Stimulated activated CD8-positive, alpha-beta memory T cell treated with anti-CD3 and anti-CD28 coated beads, Interleukin-15, amount 100 ng/mL, for 48 hours (primary cell): Measurements from ENCODE around the gene SERPINA12.
"Not testable (repeated sequence)": the region's sequence is repeated elsewhere in the genome, so short reads cannot be mapped to it uniquely, and the experiment has no call there.

Experiments
- DNase-seq, 2 donors: peaks; one replicate each; pipeline ENCODE4 v3.0.0-alpha.2; 2020; ENCODE audit warnings: low read depth in 2 of 2

The SERPINA12 gene

DNA sequence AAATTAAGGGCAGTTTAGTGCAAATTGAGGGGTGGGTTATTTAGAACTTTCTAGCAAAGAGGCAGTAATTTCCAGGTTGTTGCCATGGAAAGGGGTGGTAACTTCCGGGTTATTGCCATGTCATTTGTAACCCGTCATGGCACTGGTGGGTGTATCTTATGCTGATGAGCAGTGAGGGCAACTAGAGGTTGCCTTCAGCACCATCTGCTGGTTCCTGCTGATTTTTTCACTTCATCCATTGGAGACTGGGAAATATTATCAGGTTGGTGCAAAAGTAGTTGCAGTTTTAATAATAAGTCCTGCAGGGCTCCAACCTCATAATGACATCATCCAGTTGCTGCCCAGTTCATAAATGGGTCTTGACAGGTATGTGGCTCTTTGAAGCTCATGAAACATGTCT is 27.6 kb upstream of the SERPINA12 start:
- DNase-seq, result no peak

DNA sequence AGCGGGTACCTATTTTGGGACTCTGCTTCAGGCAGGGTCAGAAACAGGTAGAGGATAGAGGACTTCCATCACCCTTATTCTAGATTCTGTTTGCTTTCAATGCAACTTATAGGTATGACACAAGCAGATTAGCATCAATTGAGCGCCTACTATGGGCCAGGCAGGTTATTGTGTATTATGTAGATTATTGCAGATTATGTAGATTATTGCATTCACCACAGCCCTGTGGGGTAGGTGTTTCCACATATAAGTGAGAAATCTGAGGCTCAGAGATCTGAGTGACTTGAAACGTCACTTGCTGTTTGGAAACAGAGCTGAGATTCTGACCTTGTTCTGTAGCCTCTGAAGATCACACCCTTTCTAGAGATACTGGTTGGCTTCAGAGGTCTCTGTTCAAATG is 26.2 kb upstream of the SERPINA12 start:
- no peak for DNase-seq

DNA sequence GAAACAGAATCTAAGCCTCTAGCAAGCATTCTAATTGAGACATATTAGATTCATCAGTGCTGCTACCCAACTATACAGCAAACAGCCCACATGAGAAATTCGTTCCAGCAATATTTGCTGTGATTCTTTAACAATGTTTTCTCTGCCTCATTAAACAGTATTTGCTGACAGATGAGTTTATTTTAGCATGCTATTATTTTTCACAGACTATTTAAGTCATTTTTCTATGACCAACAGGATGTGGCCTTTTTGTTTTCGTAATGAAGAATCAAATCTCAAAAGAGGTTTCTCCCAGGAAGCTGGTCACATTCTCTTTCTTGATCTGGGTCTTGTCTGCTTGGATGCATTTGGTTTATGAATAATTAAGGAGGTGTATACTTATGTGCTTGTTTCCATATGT is 23.2 kb upstream of the SERPINA12 start:
- no peak for DNase-seq

DNA sequence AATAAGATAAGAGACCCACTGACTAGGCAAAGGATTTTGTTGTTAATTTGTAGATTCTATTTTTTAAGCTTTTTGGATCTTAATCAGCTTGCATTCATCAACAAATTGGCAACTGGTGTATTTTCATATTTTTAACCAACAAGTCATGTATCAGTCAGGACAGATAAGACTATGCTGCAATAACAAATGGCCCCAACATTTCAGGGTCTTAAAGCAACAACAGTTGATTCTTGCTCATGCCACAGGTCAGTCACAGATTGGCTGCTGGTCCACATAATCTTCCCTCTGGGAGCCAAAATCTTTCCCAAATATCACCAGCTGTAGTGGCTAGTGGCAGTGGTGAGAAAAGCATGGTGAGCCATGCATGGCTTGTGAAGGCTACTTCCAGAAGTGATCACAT is 21.9 kb upstream of the SERPINA12 start:
- DNase-seq, result no peak

DNA sequence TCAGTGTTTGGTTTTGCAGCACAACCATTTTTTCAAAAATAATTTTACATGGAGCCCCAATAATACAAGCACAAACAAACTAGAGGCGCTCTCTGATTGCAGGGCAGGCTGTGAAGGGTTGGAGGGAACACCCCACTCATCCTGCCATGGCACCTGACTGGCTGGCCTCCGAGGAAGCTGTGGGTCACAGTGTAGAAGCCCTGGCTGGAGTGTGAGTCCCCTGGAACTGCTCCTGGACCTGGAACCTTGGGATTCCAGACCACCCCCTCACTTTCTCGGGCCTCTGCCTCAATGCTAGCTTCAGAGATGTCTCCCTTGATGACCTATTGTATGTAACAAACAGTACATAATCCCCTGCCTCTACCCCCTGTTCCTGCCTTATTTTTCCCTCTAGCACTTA is 14.8 kb upstream of the SERPINA12 start:
- no peak for DNase-seq

DNA sequence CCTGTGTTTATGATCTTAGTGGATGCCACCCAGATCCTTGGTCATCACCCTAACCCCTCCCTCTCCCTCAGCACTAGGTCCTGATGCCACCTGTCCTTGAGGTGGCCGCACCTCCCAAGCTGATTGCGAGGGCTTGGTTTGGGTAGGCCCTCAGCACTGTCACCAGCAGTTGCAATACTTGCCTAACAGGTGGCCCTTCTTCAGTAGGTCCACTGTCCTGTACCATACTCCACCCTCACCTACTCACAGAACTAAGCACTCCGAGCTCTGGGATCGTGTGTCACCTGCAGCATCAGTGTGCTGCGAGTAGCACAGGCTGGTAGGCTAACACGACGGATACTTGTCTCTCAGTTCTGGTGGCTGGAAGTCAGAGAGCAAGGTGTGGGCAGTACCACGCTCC is 14.0 kb upstream of the SERPINA12 start:
- no peak for DNase-seq

DNA sequence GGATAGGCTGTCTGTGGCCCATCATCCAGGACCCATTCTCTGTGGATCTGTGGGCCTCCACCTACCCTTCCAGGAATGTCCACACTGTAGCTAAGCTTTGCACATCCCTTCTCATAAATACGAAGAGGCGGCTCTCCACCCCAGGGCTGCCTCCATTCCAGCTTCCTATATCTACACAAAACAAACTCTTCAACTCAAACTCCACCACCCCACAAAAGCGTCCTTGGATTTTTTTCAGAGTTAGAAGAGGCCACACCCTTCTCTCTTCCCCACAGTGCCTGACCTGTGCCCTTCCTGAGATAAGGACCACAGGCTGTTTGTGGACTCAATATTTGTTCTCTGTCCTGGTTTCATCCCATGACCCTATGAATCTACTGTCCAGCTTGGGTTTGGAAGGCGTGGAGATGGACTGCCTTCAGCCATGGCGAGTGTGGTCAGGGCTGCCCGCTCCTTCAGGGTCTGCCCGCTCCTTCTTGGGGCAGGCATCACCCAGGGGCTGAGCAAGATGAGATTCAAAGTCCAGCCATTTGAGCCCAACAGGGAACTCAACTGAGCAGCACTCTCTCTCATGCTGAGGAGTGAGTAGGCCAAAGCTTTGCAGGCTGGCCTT is 13.0 kb upstream of the SERPINA12 start:
- no peak for DNase-seq

DNA sequence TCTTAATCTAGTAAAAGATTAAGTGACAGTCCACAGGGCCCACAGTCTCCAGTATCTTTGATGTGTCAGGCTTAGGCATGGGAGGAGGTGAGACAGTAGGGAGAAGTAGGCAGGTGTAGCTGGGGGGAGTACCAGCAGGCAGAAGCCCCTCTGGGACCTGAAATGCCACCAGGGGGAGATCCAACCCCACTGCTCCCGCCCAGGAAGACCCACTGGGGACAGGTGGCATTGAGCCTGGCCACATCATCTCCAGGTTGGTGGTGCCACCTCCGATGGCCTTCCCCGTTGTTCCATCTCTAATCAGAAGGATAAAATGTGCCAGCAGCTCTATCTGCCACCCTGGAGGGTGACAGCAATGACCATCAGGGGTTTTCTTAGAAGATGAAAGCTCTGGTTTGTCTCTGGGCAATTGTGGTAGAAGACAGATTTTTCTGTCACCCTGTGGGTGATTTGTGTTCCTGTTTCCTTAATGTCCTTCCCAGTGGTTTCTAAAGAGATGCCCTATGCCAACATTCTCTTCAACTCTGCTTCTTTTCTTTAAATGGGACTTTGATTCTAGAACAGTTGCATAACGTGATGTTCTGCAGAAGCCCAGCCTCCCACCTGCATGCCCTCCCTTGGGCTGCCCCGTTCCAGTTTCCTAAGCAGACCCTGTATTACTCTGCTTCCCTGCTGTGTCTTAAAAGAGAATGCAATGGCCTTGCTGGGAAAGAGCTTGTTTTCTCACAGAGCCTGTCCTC is 12.3 kb upstream of the SERPINA12 start:
- no peak for DNase-seq

DNA sequence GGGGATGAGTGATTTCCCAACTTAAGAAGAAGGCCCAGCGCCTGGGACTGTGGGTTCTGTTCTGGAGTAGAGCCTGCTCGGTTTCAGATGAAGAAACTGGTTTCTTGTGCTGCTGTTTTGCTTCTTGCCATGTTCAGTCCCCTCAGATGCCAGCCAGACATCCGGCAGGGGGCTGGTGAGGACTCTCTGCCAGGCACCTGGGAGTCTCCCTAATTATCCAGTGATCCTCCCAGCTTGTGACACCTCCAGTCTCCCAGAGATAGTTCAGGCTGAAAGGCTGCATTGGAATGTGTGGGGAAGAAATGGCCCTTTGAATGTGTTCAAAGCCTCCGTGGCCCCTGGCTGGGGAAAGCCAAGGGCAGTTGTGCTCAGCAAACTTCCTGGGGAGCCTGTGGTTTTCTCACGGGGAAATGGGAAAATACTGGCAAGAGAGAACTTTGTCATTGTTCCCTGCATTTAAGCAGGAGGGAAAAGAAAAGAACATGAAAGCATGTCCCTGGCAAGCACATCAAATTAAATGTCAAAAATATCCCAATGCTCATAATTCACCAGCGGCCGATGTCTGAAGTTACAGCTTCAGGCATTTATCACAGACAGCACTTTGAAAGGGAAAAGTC is 8.5 kb upstream of the SERPINA12 start:
- DNase-seq, result no peak

DNA sequence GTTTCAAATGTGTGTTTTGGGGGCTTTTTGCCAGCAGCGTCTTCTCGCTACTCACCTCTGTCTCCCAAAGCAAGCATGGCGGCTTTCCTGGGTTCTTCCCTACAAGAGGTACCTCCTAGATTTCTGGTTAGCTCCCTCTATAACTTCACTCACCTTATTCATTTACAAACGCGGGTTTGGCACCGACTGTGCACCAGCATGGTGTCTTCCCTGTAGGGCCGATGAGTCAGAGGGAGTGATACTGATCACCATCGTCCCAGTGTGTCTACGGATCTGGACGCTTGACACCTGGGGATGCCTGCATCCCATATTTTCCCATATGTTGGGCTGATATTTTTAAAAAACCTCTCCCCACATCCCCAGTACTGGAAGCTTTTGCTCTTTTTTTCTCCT is 8.0 kb upstream of the SERPINA12 start:
- no peak for DNase-seq

DNA sequence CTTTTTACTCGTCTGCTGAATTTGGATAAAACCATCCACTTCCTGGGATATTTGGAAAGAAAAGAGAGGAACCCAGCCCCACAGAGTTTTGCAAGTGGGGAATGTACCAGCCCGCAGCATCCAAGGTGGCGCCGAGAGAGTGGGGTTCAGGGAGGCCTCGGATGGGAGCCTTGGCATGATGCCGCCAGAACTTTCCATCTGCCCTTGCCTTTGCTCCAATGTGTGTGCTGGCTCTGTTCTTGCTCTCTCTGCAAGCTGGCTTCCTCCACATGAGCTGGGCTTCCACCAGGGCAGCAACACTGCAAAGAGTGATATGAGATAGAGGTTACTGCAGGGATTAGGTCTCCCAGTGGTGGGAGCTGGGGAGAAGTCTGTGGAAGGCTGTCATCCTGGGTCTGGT is 6.6 kb upstream of the SERPINA12 start:
- DNase-seq, result no peak

DNA sequence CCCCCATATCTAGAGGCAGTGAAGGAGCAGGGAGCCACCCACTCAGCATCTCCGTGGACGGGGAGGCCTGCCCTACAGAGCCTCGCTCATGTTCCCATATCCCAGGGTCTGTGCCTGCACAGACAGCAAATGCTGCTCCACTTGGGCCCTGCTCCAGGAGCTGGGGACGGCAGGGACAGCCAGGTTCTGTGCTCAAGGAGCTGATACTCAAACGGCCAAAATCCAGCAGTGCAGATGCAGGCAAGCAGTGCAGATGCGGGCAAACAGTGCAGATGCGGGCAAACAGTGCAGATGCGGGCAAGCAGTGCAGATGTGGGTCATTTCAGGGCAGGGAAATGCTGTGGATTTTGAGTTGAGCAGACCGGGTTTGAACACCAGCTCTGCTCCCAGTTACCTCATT is 6.2 kb upstream of the SERPINA12 start:
- no peak for DNase-seq

DNA sequence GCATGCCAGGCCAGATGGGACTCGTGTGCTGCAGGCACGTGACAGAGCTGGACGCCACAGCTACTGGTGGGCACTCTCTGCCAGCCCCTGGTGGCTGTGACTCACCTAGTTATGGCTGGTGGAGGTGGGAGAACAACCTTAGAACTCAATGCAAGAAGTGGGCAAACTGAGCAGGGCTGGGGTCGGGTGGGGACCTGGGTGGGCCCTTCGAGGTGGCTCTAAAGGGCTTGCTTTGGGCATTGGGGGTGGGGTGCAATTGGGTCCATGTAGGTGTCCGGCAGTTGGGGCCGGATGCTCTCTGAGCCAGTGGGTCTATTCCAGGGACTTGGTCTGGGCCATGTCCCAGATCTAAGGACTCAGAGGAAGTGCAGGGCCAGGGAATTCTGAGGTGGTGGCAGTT is 5.1 kb upstream of the SERPINA12 start:
- no peak for DNase-seq

DNA sequence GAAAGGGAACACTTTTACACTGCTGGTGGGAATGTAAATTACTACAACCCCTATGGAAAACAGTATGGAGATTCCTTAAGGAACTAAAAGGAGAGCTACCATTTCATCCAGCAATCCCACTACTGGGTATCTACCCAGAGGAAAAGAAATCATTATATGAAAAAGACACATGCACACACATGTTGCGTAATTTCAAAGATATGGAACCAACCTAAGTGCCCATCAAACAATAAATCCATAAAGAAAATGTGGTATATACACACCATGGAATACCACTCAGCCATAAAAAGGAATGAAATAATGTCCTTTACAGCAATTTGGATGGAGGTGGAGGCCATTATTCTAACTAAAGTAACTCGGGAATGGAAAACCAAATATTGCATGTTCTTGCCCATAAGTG is 1.2 kb upstream of the SERPINA12 start:
- DNase-seq, result not testable (repeated sequence)

DNA sequence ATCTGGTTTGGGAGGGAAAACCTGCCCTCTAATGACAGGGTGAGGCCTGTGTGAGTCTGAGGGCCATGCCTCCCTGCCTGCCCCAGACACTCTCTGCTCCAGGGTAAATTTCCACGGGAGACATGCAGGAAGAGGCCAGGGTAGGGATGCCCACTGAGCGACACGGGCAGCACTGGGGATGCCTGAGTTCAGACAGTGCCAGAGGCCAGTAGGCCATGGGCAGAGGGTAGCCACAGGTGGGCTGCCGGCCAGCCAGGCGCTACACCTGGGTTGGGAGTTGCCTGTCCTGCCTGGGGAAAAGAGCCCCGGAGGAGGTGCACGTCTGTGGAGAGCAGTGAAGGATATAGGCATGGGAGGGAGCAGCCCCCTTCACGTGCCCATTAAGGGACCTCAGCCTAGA is 3.6 kb downstream of the SERPINA12 start:
- DNase-seq, result no peak

DNA sequence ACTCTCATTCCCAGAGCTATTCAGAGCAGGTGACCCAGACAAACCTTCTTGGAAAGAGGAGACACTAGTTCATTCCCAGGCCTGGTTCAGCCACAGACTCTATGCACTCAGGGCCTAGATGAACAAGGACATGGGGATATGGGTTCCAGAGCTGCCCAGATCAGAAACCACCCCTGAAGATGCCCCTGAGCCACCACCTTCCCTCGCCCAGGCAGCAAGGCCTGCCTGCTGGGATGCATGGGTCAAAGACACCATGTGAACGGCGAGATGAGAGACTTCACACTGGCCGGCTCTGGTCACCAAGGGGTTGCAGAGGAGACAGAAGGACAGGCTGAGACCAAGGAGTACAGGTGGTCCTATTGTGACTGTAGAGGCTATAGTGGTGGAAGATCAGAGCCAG is 4.1 kb downstream of the SERPINA12 start:
- no peak for DNase-seq

DNA sequence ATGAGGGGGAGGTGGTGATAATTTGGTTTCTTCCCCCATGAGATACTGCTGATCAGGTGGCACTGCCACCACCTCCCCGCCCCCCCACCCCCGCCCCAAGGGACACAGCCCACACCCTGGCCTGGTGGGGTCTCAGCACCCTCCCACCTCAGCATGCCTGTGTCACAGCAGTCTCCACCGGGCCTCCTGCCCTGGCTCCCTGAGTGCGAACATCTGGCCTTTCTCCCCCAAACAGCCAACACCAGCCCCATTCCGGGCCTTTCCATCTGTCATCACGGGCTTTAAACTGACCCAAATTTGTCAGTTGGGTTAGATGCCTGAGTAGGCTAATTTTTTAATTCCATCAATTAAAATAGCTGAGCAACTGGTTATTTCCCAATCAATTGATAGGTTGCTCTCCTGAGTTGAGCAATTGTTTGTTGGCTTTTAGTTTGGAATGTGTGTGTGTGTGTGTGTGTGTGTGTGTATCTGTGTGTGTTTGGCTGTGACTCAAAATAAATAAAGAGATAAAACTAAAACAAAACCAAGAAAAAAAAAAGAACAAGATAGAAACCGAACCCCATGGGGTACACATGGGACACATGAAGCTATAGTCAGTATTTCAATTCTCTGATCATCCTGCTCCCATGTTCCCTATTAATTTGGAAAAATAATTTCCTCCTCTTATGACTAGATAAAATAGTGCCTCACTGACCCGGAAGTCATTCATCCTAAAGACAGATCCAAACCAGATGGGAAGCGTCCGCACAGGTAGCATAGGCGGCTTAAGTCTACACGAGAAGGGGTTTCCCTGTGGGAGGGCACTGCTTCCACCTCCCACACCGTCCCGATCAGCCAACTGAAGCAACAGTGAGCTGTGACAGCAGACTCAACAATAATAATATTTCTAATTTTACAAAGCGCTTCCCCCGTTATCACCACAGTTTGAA is 7.4 kb downstream of the SERPINA12 start:
- no peak for DNase-seq

DNA sequence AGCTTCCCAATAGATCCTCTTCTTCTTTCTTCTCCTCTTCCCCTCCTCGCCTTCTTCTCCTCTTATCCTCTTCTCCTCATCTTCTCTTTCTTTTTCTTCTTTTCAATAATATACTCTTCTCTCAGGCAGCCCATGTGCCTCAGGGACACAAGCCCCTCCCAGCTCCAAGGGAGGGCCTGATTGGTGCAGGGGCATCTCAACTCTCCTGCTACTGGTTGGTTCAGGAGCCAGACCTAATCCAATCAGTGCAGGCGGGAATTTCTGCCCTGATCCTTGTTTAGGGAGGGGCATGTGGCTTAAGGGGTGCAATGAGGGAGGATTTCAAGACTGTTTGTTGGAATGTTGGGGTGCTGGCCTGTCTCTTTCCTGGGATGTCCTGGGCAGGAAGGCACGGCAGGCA is 9.0 kb downstream of the SERPINA12 start:
- DNase-seq, result no peak

DNA sequence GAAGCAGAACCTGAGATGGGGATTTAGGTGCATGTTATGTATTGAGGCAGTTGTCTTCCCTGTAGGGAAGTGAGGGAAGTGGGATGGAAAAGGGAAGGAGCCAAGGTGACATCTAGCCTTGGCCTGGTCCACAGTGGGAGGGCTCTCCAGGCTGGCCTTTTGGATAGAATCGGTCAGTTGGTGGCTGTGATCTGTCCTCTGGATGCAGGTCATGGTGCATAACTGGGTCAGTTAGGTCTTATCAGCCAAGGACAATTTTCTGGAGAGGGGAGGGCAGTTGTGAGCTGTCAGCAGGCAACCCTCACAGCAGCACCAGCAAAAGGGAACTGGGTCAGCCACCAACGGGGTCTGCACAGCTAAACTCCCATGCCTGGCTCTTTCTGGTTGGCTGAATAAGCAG is 9.6 kb downstream of the SERPINA12 start:
- no peak for DNase-seq

DNA sequence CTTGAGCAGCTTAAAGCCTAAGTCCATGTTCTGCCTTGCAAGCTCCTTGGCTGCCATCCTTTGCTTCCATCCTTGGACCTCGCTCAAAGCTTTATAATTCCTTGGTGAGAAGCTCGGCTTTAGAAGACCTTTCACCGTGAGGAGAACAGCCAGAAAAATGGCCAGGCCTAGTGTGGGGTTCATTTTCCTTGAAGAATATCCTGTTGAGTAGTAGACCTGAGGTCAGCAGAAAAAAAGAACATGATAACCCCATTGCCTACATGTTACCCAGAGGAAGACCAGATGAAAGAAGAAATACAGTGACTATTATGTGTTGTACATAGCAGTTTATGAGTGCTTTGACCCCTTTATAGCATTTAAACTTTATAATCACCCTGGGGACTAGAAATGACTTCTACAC is 11.1 kb downstream of the SERPINA12 start:
- DNase-seq, result no peak

DNA sequence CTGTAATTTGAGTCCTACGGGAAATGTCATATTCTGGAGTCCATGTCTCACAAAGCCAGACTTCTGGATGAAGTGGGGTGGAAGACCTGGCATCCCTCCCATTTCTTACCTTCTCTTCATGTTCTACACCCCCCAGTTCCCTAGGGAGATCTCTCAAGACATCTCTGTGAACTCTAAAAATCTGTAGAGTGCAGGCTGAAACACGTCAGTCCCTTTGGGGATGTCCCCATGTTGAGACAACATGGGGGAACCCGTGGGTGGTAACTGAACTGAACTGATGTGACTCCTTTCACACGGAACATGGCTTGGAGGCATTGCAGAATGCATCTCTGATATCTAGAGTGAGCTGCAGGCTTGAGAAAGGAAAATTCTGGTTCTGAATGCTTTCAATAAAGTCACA is 15.2 kb downstream of the SERPINA12 start:
- DNase-seq, result no peak

DNA sequence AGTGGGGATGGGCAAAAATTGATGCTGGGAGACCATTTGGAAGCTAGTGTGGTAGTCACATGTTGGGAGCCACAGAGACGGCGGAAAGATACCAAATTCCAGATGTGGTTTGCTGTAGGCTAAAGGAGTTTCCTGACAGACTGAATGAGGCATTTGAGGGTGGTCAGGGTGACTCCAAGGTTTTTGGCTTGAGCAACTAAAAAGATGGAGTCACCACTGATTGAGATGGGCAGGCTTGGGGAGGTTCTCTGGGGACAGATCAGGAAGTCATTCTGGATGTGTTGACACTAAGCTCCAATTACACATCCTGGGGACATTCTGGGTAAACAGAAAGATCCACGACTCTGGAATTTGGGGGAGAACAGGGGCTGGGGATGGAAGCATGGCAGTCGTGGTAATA is 17.8 kb downstream of the SERPINA12 start:
- DNase-seq, result no peak
